Measurements from ENCODE around the gene SMTNL2.

Gene SMTNL2

GRCh38 chr17:4545217-4545951, 38.9 kb upstream of the SMTNL2 start:
- DNase-seq (ENCODE audit: low read depth in 2 of 2): no peak

GRCh38 chr17:4547118-4547906, 37.0 kb upstream of the SMTNL2 start:
- no peak for DNase-seq (ENCODE audit: low read depth in 2 of 2)

DNA sequence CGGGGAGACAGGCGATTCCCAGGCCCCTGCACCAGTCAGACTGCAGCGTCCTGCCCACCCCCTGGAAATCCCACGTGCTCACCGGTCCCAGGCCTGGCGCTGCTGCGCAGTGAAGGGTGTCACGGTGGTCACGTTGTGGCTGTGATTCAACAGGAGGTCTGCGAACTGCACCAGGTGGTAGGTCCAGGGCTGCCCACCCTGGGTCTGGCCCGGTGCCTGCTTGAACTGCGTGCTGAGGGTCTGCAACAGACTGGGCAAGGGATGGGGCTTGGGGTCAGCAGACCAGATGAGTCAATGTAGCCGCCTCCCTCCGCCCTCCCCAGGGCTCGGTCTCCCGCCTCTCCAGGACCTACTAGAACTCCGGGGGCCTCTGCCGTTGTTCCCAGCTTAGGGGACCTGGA, 36.3 kb upstream of the SMTNL2 start:
- DNase-seq (ENCODE audit: low read depth in 2 of 2): no peak

GRCh38 chr17:4548721-4549531, 35.4 kb upstream of the SMTNL2 start:
- no peak for DNase-seq (ENCODE audit: low read depth in 2 of 2)

DNA sequence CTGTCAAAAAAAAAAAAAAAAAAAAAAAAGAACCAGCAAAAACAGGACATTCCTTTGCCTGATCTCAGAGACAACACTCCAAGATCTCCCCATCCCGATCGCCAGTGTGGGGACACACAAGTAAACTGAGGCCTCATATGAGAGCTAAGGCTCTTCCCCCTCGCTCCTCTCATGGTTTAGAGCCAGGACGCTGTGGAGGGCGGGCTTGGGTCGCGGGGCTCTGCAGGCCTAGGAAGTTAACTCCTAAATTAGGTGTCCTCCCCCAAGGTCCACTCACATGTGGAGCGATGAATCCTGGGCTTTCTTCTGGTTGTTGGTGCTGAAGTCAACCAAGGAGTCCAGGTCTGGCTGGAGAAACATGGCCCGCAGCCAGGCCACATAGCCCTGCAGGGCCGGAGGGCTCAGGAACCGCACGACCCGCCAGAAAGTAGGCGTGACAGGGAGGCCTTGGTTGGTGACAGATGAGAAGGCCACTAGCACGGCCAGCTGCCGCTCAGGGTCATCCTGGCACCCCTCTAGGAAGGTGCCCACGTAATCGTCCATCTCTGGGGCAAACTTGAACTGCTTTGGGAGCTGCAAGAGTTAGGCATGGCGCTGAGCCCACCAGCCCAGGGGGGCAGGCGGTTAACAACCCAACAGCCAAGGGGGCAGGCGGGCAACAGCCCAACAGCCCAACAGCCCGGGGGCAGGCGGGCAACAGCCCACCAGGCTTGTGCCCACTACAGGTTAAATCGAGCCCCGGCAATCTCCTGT, 34.4 kb upstream of the SMTNL2 start:
- DNase-seq (ENCODE audit: low read depth in 2 of 2): no peak

DNA sequence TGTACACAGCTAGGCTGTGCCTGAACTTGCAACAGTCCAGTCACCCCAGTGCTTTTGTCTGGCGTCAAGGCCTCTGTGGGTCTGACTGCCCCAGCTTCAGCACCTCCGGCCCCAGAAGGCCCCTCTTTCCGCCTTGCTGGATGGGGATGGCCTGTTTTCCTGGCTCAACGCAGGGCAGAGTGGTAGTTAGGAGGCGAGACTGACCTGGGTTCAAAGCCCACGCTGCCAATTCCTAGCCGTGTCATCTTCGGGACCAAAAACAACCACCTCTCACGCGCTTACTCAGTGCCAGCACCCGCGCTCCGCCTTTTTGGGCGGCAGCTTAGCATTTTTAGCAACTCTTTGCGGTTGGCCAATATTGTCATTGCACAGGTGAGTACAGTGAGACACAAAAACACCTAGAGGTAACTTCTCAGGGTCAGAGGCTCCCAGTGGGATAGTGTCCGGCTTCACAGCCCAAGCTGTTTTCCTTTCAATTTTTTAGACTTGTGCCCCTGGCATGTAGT, 33.7 kb upstream of the SMTNL2 start:
- no peak for DNase-seq (ENCODE audit: low read depth in 2 of 2)

DNA sequence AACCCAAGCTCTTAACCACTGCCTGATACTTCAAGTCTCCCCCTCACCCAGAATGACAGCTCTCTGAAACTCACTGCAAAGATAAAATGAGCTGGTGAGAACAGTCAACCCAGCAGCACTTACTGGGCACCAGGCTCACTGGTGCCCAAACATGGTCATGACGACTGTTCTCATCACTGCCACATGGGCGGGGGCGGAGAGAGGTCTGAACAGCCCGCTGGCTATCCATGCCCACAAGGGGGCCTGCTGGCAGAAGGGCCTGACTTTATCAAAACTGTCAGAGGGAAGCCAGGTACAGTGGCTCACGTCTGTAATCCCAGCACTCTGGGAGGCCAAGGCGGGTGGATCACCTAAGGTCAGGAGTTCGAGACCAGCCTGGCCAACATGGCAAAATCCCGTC, 33.2 kb upstream of the SMTNL2 start:
- no peak for DNase-seq (ENCODE audit: low read depth in 2 of 2)

DNA sequence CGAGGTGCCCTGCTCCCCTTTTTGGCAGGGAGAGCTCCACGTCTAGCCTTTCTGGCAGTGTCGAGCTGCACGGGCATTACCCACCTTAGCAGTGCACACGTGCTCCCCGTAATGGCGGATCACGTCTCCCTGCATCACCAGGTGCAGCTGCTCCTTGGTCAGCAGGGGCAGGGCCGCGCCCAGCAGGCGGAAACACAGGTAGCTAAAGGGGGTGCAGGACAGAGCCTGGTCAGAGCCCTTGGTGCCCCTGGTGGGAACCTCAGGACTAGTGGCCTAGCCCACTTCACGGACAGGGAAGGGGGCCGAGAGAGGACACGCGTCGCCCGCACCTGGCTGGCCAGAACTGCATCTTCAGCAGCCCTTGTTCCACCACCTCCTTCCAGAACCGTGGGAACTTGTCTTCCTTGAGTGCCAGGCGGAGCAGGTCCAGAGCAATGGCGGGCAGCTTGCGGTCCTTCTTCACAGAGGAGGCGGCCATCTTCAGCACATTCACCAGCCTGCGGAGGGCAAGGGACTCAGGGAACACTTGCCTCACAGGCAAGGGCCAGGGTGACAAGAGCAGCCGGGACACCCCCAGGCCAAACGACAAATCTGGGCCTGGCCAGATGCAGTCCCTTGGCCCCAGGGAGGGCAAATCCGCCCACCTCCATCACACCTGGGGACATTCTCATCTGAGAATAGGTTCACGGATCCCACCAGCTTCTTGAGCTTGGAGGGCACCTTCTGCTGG, 32.4 kb upstream of the SMTNL2 start:
- DNase-seq (ENCODE audit: low read depth in 2 of 2): no peak

GRCh38 chr17:4553669-4554068, 30.7 kb upstream of the SMTNL2 start:
- DNase-seq (ENCODE audit: low read depth in 2 of 2): no peak

DNA sequence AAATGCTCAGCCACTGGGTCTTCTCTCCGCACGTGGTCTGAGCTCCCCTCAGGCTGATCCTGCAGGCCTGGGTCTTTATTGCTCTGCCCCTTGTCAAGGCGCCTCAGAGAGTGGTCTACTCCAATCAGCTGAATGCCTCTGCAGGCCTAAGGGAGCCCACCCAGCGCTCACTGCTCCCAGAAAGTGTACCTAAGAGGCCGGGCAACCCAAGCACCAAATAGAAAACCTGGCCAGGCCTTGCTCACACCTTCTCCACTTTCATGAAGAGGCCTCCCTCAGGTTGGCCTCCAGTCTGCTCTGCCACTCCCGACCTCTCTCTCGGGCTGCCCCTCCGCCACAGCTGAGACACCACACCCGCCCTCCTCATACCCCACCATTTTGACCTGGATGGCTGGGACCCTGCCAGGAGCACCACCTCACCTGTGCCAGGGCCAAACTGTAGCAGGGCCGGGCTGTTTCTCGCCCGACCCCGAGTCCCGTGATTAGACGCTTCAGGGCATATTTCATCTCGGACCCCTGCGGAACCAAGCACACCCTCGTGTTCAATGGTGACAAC, 29.8 kb upstream of the SMTNL2 start:
- DNase-seq (ENCODE audit: low read depth in 2 of 2): no peak

GRCh38 chr17:4554997-4555799, 29.1 kb upstream of the SMTNL2 start, which contains the start of gene MYBBP1A:
MYBBP1A (minus strand) TSS chr17:4555384; CDS start chr17:4555324, 60 bp downstream.
- DNase-seq (ENCODE audit: low read depth in 2 of 2): peak; percentile 92 to 97

DNA sequence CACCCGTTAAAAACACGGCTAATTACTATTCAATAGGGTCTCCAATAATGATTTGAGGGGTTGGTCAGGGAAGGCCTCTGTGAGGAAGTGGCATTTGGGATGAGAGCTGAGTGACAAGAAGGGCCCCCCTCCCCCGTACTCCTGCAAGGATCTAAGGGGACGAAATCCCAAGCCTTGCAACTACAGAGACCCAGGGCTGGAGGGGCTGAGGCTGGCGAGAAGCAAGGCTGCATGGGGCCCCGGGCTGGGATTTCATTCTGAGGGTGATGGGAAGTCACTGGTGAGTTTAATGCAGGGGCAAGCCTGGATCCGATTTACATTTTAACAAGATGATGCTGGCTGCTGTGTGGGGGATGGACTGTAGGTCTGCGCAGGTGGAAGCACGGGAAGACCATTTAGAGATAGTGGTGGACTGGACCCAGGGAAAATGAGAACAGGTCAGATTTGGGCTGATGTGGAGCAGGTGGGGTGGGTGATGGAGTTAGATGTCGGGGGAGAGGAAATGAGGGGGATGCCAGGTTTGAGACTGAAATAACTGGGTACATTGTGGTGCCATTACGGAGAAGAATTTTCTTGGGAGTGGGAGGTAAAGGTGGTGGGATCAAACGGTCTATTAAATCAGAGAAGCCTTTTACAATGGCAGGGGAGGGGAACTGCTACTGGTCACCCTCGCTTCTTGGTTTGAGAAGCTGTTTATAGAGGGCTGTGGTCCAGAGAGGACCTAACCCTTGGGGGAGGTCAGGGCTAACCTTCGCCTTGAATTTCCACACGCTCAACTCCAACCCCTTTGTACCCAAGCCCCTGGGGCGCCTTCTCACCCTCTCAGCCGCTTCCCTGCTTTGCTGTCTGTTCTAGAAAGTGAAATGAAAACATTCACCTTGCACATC, 28.2 kb upstream of the SMTNL2 start:
- no peak for DNase-seq (ENCODE audit: low read depth in 2 of 2)

- no peak for DNase-seq (ENCODE audit: low read depth in 2 of 2)
Observed at GRCh38 chr17:4556996-4557395, 27.3 kb upstream of the SMTNL2 start.

DNA sequence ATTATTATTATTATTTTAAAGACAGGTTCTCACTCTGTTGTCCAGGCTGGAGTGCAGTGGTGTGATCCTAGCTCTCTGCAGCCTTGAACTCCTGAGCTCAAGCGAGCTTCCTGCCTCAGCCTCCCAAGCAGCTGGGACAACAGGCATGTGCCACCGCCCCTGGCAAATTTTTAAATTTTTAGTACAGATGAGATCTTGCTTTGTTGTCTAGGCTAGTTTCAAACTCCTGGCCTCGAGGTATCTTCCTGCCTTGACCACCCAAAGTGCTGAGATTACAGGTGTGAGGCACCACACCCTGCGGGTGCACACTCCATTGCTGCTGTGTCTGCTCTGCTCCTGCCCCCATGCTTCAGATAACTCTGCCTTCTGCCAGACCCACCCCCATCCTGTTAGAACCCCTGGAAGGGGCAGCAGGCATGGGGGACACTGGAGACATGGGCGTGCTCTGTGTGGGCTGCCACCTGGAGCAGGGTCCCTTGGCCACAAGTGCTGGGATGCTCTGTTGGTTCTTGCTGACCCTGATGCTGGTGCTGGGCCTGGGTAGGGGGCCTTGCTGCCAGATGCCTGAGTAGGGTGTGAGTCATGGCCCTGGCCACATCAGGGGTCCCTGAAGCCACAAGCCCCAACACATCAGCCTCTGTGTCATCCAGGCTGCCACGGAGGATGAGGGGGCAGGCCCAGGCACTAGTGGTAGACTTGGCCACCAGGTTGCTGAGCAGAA, 26.5 kb upstream of the SMTNL2 start:
- DNase-seq (ENCODE audit: low read depth in 2 of 2): no peak

- no peak for DNase-seq (ENCODE audit: low read depth in 2 of 2)
Observed at GRCh38 chr17:4558347-4558971, 25.9 kb upstream of the SMTNL2 start.

DNA sequence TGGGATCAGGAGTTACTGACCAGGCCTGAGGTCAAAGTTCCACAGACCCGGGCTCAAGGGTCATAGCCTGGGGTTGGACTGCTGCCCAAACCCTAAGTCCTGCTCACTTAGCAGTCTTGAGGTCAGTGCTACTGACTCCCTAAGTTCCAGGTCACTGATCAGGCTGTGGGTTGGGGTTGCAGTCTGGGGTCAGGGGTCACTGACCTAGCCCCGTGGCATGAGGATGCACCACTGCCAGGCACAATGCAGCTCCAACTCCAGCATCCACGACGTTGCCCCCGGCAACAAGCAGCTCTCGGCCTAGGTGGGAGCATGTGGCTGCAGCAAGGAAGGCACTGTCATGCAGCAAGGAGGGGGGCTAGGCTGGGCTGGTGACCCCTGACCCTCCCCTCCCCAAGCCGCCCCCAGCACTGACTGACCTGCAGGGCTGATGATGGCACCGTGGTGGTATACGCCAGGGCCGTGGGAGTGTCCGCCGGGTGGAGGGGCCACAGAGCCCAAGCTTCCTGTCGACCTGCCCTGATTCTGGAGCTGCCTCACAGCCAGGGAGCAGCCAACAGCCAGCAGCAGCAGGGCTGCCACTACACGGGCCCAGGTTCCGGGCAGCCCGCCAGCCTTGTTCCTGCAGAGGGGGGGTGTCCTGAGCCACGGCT, 25.1 kb upstream of the SMTNL2 start:
- DNase-seq (ENCODE audit: low read depth in 2 of 2): no peak

DNA sequence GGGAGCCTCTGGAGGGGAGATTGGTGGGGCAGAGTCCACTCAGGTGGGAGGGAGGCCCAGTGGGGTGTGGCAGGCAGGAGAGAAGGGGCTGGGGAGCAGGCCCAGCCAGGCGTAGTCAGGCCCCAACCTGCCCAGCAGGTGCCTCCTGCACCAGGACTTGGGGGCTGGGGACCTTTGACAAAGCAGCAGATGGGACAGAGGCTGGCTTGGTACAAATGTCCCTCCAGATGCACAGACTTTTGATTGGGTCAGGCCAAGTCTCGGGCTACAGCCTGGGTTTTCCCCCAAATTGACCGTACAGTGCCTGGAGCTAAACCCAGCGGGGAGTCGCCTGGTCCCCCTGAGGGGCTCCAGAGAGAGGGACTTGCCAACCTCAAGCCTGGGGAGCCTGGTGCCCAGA, 24.4 kb upstream of the SMTNL2 start:
- no peak for DNase-seq (ENCODE audit: low read depth in 2 of 2)
